HG03571 (cell line): ENCODE data around the gene PAPLN.
A peak's percentile ranks its signal among the peaks of the same experiment; 100 is the strongest.

Experiments
- ATAC-seq: cut with Tn5 transposase; IDR thresholded peaks from one replicate; pipeline ENCODE4 v1.9.1; 2021; ENCODE audit not compliant: unreplicated experiment

Gene PAPLN

GRCh38 chr14:73258076-73258475 is 20.8 kb downstream of the PAPLN start:
- ATAC-seq = no peak

- ATAC-seq = no peak
These were observed 21.7 kb downstream of the PAPLN start for GRCh38 chr14:73258845-73259611.

- ATAC-seq = no peak
These were observed 22.5 kb downstream of the PAPLN start for GRCh38 chr14:73259837-73260236.

- no peak for ATAC-seq
These were observed 23.3 kb downstream of the PAPLN start for GRCh38 chr14:73260574-73260973.

- no peak for ATAC-seq
These were observed 23.8 kb downstream of the PAPLN start for GRCh38 chr14:73261075-73261474.

GRCh38 chr14:73261520-73262426 is 24.5 kb downstream of the PAPLN start:
- no peak for ATAC-seq

GRCh38 chr14:73262427-73263183 is 25.3 kb downstream of the PAPLN start:
- ATAC-seq = no peak

- ATAC-seq = no peak
These were observed 26.3 kb downstream of the PAPLN start for GRCh38 chr14:73263606-73264005.

- ATAC-seq = no peak
These were observed 27.0 kb downstream of the PAPLN start for GRCh38 chr14:73264080-73264884.

GRCh38 chr14:73264885-73265720 is 27.8 kb downstream of the PAPLN start:
- no peak for ATAC-seq

- ATAC-seq = no peak
These were observed 28.4 kb downstream of the PAPLN start for GRCh38 chr14:73265721-73266046.

GRCh38 chr14:73266317-73266716 is 29.0 kb downstream of the PAPLN start:
- no peak for ATAC-seq

GRCh38 chr14:73267474-73267873 is 30.2 kb downstream of the PAPLN start:
- ATAC-seq = no peak

GRCh38 chr14:73269729-73270531 is 32.6 kb downstream of the PAPLN start:
- ATAC-seq = peak; percentile 68

- no peak for ATAC-seq
These were observed 35.1 kb downstream of the PAPLN start for GRCh38 chr14:73272393-73272792.

GRCh38 chr14:73273799-73274198 is 36.5 kb downstream of the PAPLN start:
- ATAC-seq = no peak

- no peak for ATAC-seq
These were observed 39.5 kb downstream of the PAPLN start for GRCh38 chr14:73276836-73277235.

- ATAC-seq = no peak
These were observed 40.1 kb downstream of the PAPLN start for GRCh38 chr14:73277376-73277775.

- no peak for ATAC-seq
These were observed 43.6 kb downstream of the PAPLN start for GRCh38 chr14:73280903-73281302.
